Heart right ventricle (tissue), 16 donors: ENCODE measurements around the gene HRH1. TPM values are rescaled to one million over a fixed set of nuclear protein-coding genes. Genes with fewer than 3 reads are reported as not detected.

Experiments used
- ATAC-seq, 8 donors: fragments of 200-7000 bp; cut with Tn5 transposase; one replicate each; pipeline ENCODE4 v1.9.1; 2020; ENCODE audit warnings: mild to moderate bottlenecking in 8 of 8, moderate library complexity in 8 of 8, moderate number of reproducible peaks in 1 of 8
- DNase-seq, 2 donors: peaks; one replicate each; pipeline ENCODE4 v3.0.0-alpha.2; 2020
- H3K27ac ChIP-seq, 10 donors: fragments of 200-600 bp; sonication (generic) in 2 of 10; one replicate each; pipeline versions ENCODE4 v1.5.0 to v1.8.0; 2020 to 2022; ENCODE audit warnings: mild to moderate bottlenecking in 3 of 10
- H3K27me3 ChIP-seq, 7 donors: fragments of 200-600 bp; one replicate each; pipeline ENCODE4 v1.8.0; 2021 to 2022; ENCODE audit warnings: mild to moderate bottlenecking in 2 of 7
- H3K36me3 ChIP-seq, 9 donors: fragments of 200-600 bp; sonication (generic) in 1 of 9; one replicate each; pipeline versions ENCODE4 v1.5.0 to v1.8.0; 2020 to 2022; ENCODE audit warnings: mild to moderate bottlenecking in 2 of 9
- H3K4me1 ChIP-seq, 9 donors: fragments of 200-600 bp; sonication (generic) in 1 of 9; one replicate each; pipeline versions ENCODE4 v1.5.0 to v1.8.0; 2020 to 2022; ENCODE audit warnings: mild to moderate bottlenecking in 4 of 9
- H3K4me3 ChIP-seq, 10 donors: fragments of 200-600 bp; sonication (generic) in 2 of 10; one replicate each; pipeline versions ENCODE4 v1.5.0 to v1.8.0; 2020 to 2022; ENCODE audit warnings: mild to moderate bottlenecking in 7 of 10, moderate library complexity in 2 of 10
- H3K9me3 ChIP-seq, 11 donors: fragments of 200-600 bp in 10 of 11; sonication (generic) in 2 of 11; one replicate each; pipeline versions ENCODE4 v1.5.0 to v1.8.0; 2013 to 2022; ENCODE audit warnings: mild to moderate bottlenecking in 2 of 11, control low read depth in 1 of 11, moderate library complexity in 1 of 11
- WGBS, 2 donors: extraction: QIAGEN DNeasy Blood & Tissue Kit; methylation state at CpG; one replicate each; pipeline ENCODE4 v1.1.7; 2013; ENCODE audit warnings: inconsistent platforms in 1 of 2; 5-methylcytosine and 5-hydroxymethylcytosine counted together
- intact Hi-C, 10 donors: fragments of 100-400 bp; cut with DNase I; formaldehyde crosslinking; loops; one replicate each; pipeline versions ENCODE4 v1.11.1 to v1.14.2; 2022
- polyA plus RNA-seq, 2 donors: library from polyadenylated mRNA; stranded (reverse); fragments of 200-250 nt; gene quantifications; one replicate each; pipeline ENCODE4 v1.2.3, GENCODE V29; 2013
- total RNA-seq, 10 donors: library from RNA; stranded (reverse); fragmentation: NEBNext Ultra II Directional in 3 of 10; extraction: Animal tissue kit (Norgen Biotek cat#: 25700) in 3 of 10; gene quantifications; one replicate each; pipeline versions ENCODE4 v1.2.1 to v1.2.4, GENCODE V29; 2021 to 2023
- TF ChIP-seq, protein P1 (sequence below), 9 donors: fragments of 200-600 bp; sonication (generic) in 2 of 9; IDR thresholded peaks; one replicate each; pipeline versions ENCODE4 v1.5.0 to v1.8.0; 2021 to 2022; ENCODE audit warnings: antibody characterized with exemption in 9 of 9, mild to moderate bottlenecking in 5 of 9, moderate library complexity in 1 of 9
- donor health status: Arrhythmogenic right ventricular cardiomyopathy.
- donor health status: ischemic (EF 13 %, LVEDD 7.1; RV severe dilation, severe dysfunction).
- donor health status: healthy with polysubstance abuse.
- donor health status: DM: no; HTN: yes; CAD: no.
- donor health status: DM: no; HTN: no; CAD: no.
- donor health status: ischemic (EF 25% LVEDD 6.9; RV normal size, moderate dysfunction).
- donor health status: ischemic (EF 25% LVEDD 5.7; RV mildly dilated, moderate dysfunction).
- donor health status: healthy.
- donor health status: DM: yes; HTN: yes; CAD: no.
- donor health status: Ischemic cardiomyopathy.
- donor health status: ischemic (EF 35%, LVEDD 5.7; RV mildly dilated, moderate dysfunction).
- donor health status: nonischemic (EF 11% LVEDD 7.7; RV severe dilation, severe dysfunction).
- donor health status: DM: yes; HTN: yes; CAD: no.
- donor health status: PGD.
- donor health status: ischemic (EF 29% LVEDD 5.4; RV normal size, mild dysfunction).
- donor health status: nonischemic (EF 23%, LVEDD 6.1; RV moderate dilation, normal function).

The HRH1 gene
- total and polyA plus RNA-seq, 12 donors = 0.57 to 3.1 (median 1.3) TPM

DNA sequence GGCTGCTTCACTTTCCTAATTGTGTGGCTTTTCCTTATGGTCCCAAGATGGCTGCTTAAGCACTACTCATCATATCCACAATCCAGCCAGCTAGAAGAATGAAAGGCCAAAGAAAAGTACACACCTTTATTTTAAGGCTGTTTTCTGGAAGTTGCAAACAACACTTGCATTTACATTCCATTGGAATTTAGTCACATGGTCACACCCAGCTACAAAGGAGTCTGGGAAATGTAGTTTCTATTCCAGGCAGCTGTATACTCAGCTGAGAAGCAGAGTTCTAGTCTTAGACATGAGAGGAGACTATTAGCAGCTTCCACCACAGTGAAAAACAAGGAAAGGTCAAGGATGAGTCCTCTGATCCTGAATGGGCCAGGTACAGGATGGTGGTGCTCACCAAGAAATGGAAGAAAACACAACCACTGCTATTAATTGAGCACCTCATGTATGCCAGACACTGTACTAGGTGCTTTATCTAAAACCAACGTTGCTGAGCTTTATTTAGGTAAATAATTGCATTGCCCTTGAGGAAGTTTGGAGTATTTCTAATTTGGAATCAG lies 89.9 kb downstream of the HRH1 start:
- TF ChIP-seq, protein P1, sequence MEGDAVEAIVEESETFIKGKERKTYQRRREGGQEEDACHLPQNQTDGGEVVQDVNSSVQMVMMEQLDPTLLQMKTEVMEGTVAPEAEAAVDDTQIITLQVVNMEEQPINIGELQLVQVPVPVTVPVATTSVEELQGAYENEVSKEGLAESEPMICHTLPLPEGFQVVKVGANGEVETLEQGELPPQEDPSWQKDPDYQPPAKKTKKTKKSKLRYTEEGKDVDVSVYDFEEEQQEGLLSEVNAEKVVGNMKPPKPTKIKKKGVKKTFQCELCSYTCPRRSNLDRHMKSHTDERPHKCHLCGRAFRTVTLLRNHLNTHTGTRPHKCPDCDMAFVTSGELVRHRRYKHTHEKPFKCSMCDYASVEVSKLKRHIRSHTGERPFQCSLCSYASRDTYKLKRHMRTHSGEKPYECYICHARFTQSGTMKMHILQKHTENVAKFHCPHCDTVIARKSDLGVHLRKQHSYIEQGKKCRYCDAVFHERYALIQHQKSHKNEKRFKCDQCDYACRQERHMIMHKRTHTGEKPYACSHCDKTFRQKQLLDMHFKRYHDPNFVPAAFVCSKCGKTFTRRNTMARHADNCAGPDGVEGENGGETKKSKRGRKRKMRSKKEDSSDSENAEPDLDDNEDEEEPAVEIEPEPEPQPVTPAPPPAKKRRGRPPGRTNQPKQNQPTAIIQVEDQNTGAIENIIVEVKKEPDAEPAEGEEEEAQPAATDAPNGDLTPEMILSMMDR (IDR thresholded peaks at IDR 0.05) = no peak
- Histone ChIP-seq H3K27ac (no peak overlapping the region), H3K9me3 (peaks cover 0 to 1% (median 0%) of the 10 kb centered on the region in 11 donors), H3K4me1 (no peaks in the 10 kb centered on the region), H3K4me3 (no peak overlapping the region), H3K27me3 (peaks cover 0 to 3% (median 0%) of the 10 kb centered on the region in 7 donors), H3K36me3 (no peaks in the 10 kb centered on the region)
- DNase-seq (no peak), ATAC-seq (no peak)
- WGBS, 2 donors = 53 to 54% methylated on average over 1 of the region's 1 CpG
- intact Hi-C loops = loop anchor here in 1 of 10 donors (10.0 kb wide), 1 partner anchor 81 kb away; no protein-coding TSS in a partner anchor

GRCh38 chr3:11245276-11245675 lies 91.0 kb downstream of the HRH1 start:
- TF ChIP-seq, protein P1 (IDR thresholded peaks at IDR 0.05) = no peak
- no peak for ATAC-seq
- Histone ChIP-seq H3K4me1 (no peaks in the 10 kb centered on the region), H3K27ac (no peak overlapping the region), H3K9me3 (no peaks in the 10 kb centered on the region), H3K27me3 (peaks cover 0 to 3% (median 0%) of the 10 kb centered on the region in 7 donors), H3K4me3 (no peak overlapping the region), H3K36me3 (no peaks in the 10 kb centered on the region)
- WGBS, 2 donors = 87 to 88% methylated on average over 8 of the region's 8 CpGs
- intact Hi-C loops = loop anchor here in 1 of 10 donors (10.0 kb wide), 1 partner anchor 80 kb away; no protein-coding TSS in a partner anchor
- no peak for DNase-seq

DNA sequence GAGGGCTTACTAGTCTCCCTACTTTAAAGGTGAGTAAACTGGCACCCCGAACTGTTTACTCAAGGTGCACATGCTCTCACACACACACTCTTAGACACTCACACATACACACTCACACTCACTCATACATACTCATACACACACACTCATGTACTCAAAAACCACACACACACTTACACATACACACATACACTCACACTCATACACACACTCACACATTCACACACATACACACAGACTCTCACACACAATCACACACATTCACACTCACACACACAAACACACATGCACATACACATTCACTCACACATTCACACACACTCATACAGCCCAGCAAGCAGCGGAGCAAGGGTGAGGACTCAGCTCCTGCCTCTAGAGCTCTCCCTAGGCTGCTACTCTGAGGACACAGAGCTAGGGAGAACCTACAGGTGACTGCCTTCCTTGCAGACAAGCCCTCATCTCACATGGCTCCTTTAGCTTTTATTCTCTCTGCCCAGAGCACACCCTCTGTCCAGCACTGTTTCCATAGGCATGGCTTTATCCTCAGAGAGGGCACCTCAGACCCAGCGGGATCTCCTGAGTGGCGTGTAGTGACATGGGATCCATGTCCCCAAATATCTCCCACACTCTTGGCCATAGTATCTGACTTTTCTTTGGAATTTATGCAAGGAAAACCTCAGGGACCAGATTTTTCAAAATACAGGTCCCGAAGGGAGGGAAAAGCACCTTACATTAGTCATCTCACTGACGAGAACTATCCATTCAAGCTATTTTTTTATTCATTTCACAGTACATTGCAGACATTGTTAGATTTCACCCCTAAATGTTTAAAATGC lies 91.8 kb downstream of the HRH1 start:
- TF ChIP-seq, protein P1 (IDR thresholded peaks at IDR 0.05) = no peak
- intact Hi-C loops = loop anchor here in 1 of 10 donors (10.0 kb wide), 1 partner anchor 79 kb away; no protein-coding TSS in a partner anchor
- Histone ChIP-seq H3K36me3 (no peaks in the 10 kb centered on the region), H3K27me3 (peaks cover 0 to 3% (median 0%) of the 10 kb centered on the region in 7 donors), H3K9me3 (no peaks in the 10 kb centered on the region), H3K4me1 (no peaks in the 10 kb centered on the region), H3K27ac (no peak overlapping the region), H3K4me3 (no peak overlapping the region)
- ATAC-seq = no peak
- WGBS, 2 donors = 87 to 88% methylated on average over 6 of the region's 6 CpGs
- no peak for DNase-seq

GRCh38 chr3:11246663-11246970 lies 92.3 kb downstream of the HRH1 start:
- intact Hi-C loops = loop anchor here in 1 of 10 donors (10.0 kb wide), 1 partner anchor 78 kb away; no protein-coding TSS in a partner anchor
- Histone ChIP-seq H3K4me1 (no peaks in the 10 kb centered on the region), H3K4me3 (no peak overlapping the region), H3K36me3 (no peaks in the 10 kb centered on the region), H3K27ac (no peak overlapping the region), H3K27me3 (peaks cover 0 to 3% (median 0%) of the 10 kb centered on the region in 7 donors), H3K9me3 (no peaks in the 10 kb centered on the region)
- ATAC-seq (no peak), DNase-seq (no peak)
- TF ChIP-seq, protein P1 (IDR thresholded peaks at IDR 0.05) = no peak
- 91 to 95% methylated on average over 2 of the region's 2 CpGs for WGBS, 2 donors
